HepG2 (cell line): ENCODE data around the gene VAC14. TPM values are rescaled to one million over a fixed set of nuclear protein-coding genes. Genes with fewer than 3 reads are reported as not detected.

Experiments
- BRD4 ChIP-seq: sonication (generic); formaldehyde crosslinking; IDR thresholded peaks from 2 replicates; pipeline ENCODE4 v1.4.0; 2020; ENCODE audit warnings: missing genetic modification reagents
- ELF4 ChIP-seq: sonication (generic); formaldehyde crosslinking; IDR thresholded peaks from 2 replicates; pipeline ENCODE4 v1.5.0; 2020; ENCODE audit warnings: missing genetic modification reagents, mild to moderate bottlenecking, moderate library complexity, borderline replicate concordance
- JDP2 ChIP-seq: sonication (generic); formaldehyde crosslinking; IDR thresholded peaks from 2 replicates; pipeline ENCODE4 v1.8.1; 2022; ENCODE audit warnings: missing genetic modification reagents, borderline replicate concordance
- KDM5A ChIP-seq: fragments of 200-600 bp; sonication (generic); IDR thresholded peaks from 2 replicates; pipeline ENCODE4 v1.7.0; 2018; ENCODE audit warnings: antibody characterized with exemption, mild to moderate bottlenecking, low read length, borderline replicate concordance
- MIER2 ChIP-seq: IDR thresholded peaks from 2 replicates; pipeline ENCODE4 v1.6.1; 2016; ENCODE audit warnings: missing biosample characterization, missing genetic modification reagents
- MTF1 ChIP-seq: sonication (generic); formaldehyde crosslinking; IDR thresholded peaks from 2 replicates; pipeline ENCODE4 v1.5.0; 2020; ENCODE audit warnings: missing genetic modification reagents
- RBFOX2 ChIP-seq: fragments of 200-400 bp; formaldehyde crosslinking; IDR thresholded peaks from 2 replicates; pipeline ENCODE4 v1.6.1; 2017; ENCODE audit warnings: low read depth, mild to moderate bottlenecking, low read length
- TMF1 ChIP-seq: sonication (generic); formaldehyde crosslinking; IDR thresholded peaks from 2 replicates; pipeline ENCODE4 v1.8.1; 2022; ENCODE audit warnings: low read depth, missing genetic modification reagents
- TP53 ChIP-seq: sonication (generic); formaldehyde crosslinking; conservative IDR thresholded peaks from 2 replicates; pipeline ENCODE4 v1.4.0; 2020; ENCODE audit warnings: missing genetic modification reagents
- ZNF460 ChIP-seq: sonication (generic); formaldehyde crosslinking; IDR thresholded peaks from 2 replicates; pipeline ENCODE4 v1.5.1; 2020; ENCODE audit warnings: missing genetic modification reagents, mild to moderate bottlenecking, borderline replicate concordance
- ZNF670 ChIP-seq: sonication (generic); formaldehyde crosslinking; IDR thresholded peaks from 2 replicates; pipeline ENCODE4 v1.8.0; 2022; ENCODE audit warnings: mild to moderate bottlenecking, missing genetic modification reagents, borderline replicate concordance
- ZNF784 ChIP-seq: sonication (generic); formaldehyde crosslinking; IDR thresholded peaks from 2 replicates; pipeline ENCODE4 v1.5.1; 2020; ENCODE audit warnings: missing genetic modification reagents, mild to moderate bottlenecking, borderline replicate concordance
- ZNF800 ChIP-seq: sonication (generic); formaldehyde crosslinking; IDR thresholded peaks from 2 replicates; pipeline ENCODE4 v1.4.0; 2020; ENCODE audit warnings: missing genetic modification reagents
- ZNF816 ChIP-seq: sonication (generic); formaldehyde crosslinking; IDR thresholded peaks from 2 replicates; pipeline ENCODE4 v1.8.0; 2022; ENCODE audit warnings: missing genetic modification reagents, mild to moderate bottlenecking, borderline replicate concordance
- ZNF883 ChIP-seq: sonication (generic); formaldehyde crosslinking; IDR thresholded peaks from 2 replicates; pipeline ENCODE4 v1.5.1; 2020; ENCODE audit warnings: mild to moderate bottlenecking, missing genetic modification reagents; ENCODE audit errors: not compliant biosample characterization
- polyA plus RNA-seq, 8 experiments: library from polyadenylated mRNA; depleted of rRNA in 3 of 8; stranded (reverse) in 7 of 8; unstranded in 1 of 8; fragments of >200 nt; fragmentation: Illumina TruSeq in 4 of 8; extraction: Trizol in 4 of 8; gene quantifications; 2 replicates each; pipeline versions ENCODE4 v1.2.1 to v1.2.3, GENCODE V29; 2011 to 2016; ENCODE audit warnings: low read depth in 4 of 8, missing spikeins in 1 of 8, mixed read lengths in 1 of 8; ENCODE audit not compliant: insufficient read depth in 1 of 8
- total RNA-seq, 5 experiments: library from RNA; depleted of rRNA; stranded (reverse); fragments of >200 nt; fragmentation: Illumina TruSeq; extraction: Trizol; gene quantifications; 2 replicates each; pipeline ENCODE4 v1.2.3, GENCODE V29; 2016; ENCODE audit warnings: low read depth in 1 of 5
- TF ChIP-seq, protein P1 (sequence below): sonication (generic); formaldehyde crosslinking; IDR thresholded peaks from 2 replicates; pipeline ENCODE4 v1.5.1; 2020; ENCODE audit warnings: mild to moderate bottlenecking, missing genetic modification reagents, borderline replicate concordance
- TF ChIP-seq, protein P2 (sequence below): sonication (generic); formaldehyde crosslinking; IDR thresholded peaks from 2 replicates; pipeline ENCODE4 v1.8.1; 2022; ENCODE audit warnings: mild to moderate bottlenecking, missing genetic modification reagents
- TF ChIP-seq, protein P3 (sequence below): IDR thresholded peaks from 2 replicates; pipeline ENCODE4 v1.6.1; 2016; ENCODE audit warnings: missing compliant biosample characterization, missing genetic modification reagents, borderline replicate concordance

VAC14 gene
- total and polyA plus RNA-seq, 2 of the 13 experiments (the other 11 are each of a cell fraction or from before 2014, with no cell fraction given) = 23.5 to 24.6 TPM

GRCh38 chr16:70800781-70801480 is at the start of gene VAC14 (continued):
- TF ChIP-seq ZNF800 (CRISPR knock-in tag) (peak; percentile 74; the same call in 1 of the 2 replicates), MIER2 (CRISPR knock-in tag) (peak; percentile 67), TP53 (CRISPR knock-in tag) (no peak), ZNF460 (no peak), ZNF816 (CRISPR knock-in tag) (no peak; the same call in 1 of the 2 replicates), ELF4 (no peak; the same call in 1 of the 2 replicates), KDM5A (peak; percentile 98), ZNF670 (CRISPR knock-in tag) (no peak), MTF1 (CRISPR knock-in tag) (no peak), JDP2 (no peak), TMF1 (CRISPR knock-in tag) (peak; percentile 76), RBFOX2 (peak; percentile 94), ZNF883 (CRISPR knock-in tag) (peak; percentile 27), BRD4 (CRISPR knock-in tag) (no peak), ZNF784 (CRISPR knock-in tag) (no peak)
- TF ChIP-seq, protein P1, sequence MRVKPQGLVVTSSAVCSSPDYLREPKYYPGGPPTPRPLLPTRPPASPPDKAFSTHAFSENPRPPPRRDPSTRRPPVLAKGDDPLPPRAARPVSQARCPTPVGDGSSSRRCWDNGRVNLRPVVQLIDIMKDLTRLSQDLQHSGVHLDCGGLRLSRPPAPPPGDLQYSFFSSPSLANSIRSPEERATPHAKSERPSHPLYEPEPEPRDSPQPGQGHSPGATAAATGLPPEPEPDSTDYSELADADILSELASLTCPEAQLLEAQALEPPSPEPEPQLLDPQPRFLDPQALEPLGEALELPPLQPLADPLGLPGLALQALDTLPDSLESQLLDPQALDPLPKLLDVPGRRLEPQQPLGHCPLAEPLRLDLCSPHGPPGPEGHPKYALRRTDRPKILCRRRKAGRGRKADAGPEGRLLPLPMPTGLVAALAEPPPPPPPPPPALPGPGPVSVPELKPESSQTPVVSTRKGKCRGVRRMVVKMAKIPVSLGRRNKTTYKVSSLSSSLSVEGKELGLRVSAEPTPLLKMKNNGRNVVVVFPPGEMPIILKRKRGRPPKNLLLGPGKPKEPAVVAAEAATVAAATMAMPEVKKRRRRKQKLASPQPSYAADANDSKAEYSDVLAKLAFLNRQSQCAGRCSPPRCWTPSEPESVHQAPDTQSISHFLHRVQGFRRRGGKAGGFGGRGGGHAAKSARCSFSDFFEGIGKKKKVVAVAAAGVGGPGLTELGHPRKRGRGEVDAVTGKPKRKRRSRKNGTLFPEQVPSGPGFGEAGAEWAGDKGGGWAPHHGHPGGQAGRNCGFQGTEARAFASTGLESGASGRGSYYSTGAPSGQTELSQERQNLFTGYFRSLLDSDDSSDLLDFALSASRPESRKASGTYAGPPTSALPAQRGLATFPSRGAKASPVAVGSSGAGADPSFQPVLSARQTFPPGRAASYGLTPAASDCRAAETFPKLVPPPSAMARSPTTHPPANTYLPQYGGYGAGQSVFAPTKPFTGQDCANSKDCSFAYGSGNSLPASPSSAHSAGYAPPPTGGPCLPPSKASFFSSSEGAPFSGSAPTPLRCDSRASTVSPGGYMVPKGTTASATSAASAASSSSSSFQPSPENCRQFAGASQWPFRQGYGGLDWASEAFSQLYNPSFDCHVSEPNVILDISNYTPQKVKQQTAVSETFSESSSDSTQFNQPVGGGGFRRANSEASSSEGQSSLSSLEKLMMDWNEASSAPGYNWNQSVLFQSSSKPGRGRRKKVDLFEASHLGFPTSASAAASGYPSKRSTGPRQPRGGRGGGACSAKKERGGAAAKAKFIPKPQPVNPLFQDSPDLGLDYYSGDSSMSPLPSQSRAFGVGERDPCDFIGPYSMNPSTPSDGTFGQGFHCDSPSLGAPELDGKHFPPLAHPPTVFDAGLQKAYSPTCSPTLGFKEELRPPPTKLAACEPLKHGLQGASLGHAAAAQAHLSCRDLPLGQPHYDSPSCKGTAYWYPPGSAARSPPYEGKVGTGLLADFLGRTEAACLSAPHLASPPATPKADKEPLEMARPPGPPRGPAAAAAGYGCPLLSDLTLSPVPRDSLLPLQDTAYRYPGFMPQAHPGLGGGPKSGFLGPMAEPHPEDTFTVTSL (CRISPR knock-in tag) = no peak
- TF ChIP-seq, protein P2, sequence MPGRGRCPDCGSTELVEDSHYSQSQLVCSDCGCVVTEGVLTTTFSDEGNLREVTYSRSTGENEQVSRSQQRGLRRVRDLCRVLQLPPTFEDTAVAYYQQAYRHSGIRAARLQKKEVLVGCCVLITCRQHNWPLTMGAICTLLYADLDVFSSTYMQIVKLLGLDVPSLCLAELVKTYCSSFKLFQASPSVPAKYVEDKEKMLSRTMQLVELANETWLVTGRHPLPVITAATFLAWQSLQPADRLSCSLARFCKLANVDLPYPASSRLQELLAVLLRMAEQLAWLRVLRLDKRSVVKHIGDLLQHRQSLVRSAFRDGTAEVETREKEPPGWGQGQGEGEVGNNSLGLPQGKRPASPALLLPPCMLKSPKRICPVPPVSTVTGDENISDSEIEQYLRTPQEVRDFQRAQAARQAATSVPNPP = peak; percentile 44; the same call in 1 of the 2 replicates
- TF ChIP-seq, protein P3, sequence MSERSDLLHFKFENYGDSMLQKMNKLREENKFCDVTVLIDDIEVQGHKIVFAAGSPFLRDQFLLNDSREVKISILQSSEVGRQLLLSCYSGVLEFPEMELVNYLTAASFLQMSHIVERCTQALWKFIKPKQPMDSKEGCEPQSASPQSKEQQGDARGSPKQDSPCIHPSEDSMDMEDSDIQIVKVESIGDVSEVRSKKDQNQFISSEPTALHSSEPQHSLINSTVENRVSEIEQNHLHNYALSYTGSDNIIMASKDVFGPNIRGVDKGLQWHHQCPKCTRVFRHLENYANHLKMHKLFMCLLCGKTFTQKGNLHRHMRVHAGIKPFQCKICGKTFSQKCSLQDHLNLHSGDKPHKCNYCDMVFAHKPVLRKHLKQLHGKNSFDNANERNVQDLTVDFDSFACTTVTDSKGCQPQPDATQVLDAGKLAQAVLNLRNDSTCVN (CRISPR knock-in tag) = peak; percentile 58; the same call in 1 of the 2 replicates
